PC-9 (cell line): Measurements from ENCODE around the gene MAN2A1.

Experiments used
- EZH2 ChIP-seq: fragments of 200-600 bp; sonication (generic); IDR thresholded peaks from 2 replicates; pipeline ENCODE4 v1.8.0; 2017; ENCODE audit warnings: antibody characterized with exemption, low read depth
- TF ChIP-seq, protein P1 (sequence below): fragments of 200-600 bp; sonication (generic); conservative IDR thresholded peaks from 2 replicates; pipeline ENCODE4 v1.6.1; 2017; ENCODE audit warnings: mixed run types, antibody characterized with exemption, mild to moderate bottlenecking, moderate library complexity

DNA sequence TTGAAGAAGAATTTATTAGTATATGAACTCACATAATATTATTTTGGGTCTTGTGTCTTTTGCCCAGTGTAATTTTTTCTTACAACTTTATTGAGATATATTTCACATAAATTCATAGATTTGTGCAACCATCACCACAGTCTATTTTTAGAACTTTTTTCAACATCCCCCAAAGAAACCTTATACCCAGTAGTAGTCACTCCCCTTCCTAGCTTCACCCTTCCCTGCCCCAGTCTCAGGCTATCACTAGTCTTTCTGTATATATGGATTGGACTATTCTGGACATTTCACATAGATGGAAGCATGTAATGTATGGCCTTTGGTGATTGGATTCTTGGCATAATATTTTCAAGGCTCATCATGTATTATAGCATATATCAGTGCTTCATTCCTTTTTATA, 67.8 kb downstream of the MAN2A1 start:
- TF ChIP-seq, protein P1, sequence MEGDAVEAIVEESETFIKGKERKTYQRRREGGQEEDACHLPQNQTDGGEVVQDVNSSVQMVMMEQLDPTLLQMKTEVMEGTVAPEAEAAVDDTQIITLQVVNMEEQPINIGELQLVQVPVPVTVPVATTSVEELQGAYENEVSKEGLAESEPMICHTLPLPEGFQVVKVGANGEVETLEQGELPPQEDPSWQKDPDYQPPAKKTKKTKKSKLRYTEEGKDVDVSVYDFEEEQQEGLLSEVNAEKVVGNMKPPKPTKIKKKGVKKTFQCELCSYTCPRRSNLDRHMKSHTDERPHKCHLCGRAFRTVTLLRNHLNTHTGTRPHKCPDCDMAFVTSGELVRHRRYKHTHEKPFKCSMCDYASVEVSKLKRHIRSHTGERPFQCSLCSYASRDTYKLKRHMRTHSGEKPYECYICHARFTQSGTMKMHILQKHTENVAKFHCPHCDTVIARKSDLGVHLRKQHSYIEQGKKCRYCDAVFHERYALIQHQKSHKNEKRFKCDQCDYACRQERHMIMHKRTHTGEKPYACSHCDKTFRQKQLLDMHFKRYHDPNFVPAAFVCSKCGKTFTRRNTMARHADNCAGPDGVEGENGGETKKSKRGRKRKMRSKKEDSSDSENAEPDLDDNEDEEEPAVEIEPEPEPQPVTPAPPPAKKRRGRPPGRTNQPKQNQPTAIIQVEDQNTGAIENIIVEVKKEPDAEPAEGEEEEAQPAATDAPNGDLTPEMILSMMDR: no peak
- TF ChIP-seq EZH2: no peak
